HG02943 (cell line): ENCODE measurements around the gene TRIM17.

Experiments
- ATAC-seq: cut with Tn5 transposase; IDR thresholded peaks from one replicate; pipeline ENCODE4 v1.9.1; 2021; ENCODE audit warnings: mild to moderate bottlenecking, low read depth, moderate library complexity; ENCODE audit not compliant: unreplicated experiment

Gene TRIM17, protein sequence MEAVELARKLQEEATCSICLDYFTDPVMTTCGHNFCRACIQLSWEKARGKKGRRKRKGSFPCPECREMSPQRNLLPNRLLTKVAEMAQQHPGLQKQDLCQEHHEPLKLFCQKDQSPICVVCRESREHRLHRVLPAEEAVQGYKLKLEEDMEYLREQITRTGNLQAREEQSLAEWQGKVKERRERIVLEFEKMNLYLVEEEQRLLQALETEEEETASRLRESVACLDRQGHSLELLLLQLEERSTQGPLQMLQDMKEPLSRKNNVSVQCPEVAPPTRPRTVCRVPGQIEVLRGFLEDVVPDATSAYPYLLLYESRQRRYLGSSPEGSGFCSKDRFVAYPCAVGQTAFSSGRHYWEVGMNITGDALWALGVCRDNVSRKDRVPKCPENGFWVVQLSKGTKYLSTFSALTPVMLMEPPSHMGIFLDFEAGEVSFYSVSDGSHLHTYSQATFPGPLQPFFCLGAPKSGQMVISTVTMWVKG

DNA sequence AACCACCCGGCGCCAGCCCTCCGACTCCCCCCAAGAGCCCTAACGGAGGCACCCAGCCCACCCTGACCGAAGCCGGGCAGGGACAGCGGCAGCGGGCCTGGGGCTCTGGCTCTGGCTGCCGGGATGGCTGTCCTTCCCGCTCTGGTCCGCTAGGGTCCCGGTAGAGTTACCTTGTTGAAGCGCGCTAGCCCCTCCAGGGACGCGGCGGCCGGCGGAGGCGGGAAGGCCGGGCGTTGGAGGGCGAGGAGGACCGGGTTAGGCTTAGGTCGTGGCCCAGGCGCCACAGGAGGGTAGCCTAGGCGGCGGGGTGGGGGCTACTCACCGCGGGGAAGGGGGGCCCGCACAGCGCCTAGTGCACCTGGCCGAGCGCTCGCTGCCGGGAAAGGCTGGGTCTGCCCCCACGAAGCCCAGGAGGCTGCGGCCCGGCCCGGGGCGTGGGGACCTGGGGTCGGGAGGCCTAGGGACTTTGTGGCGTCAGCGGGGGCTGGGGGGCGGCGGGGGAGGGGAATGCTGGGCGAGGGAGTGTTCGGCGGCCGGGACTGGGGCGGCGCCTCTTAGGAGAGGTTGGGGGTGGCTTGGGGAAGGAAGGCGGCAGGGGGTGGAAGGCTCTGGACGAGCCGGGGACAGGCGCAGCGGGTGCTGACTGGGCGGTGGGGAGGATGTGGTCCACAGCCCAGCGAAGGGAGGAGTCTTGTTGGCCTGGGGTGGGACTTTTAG is at the start of gene TRIM17:
Gene TRIM17, minus strand, starts transcription at position 645 of the 717 bp plus-strand sequence. CDS start 1,789 bp downstream, outside the sequence.
- no peak for ATAC-seq

DNA sequence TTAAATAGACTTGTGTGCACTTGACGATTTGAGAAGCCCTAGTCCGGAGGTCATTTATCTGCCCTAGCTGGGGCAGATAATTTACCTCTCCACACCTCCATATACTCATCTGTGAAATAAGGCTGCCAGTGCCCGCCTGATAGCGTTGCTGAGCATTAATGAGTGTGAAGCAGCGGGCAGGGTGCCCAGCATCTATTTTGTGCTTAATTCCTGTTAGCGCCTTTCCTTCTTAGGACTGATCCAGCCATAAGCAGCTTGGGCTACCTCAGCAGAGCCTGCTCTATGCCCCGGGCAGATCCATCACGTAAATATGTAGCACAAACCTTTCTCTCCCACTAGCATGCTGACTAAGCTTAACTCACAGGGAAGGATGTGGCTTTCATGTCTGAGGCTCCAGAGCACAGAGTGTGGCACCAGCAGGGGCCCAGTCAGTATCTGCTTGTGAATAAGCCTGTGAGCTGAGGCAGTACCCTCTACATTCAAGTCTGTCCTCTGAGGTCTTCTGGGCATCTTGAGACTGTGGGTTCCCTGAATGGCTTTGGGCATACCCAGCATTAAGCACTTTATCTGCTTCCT is 49.0 kb upstream of the TRIM17 start:
- ATAC-seq: no peak

DNA sequence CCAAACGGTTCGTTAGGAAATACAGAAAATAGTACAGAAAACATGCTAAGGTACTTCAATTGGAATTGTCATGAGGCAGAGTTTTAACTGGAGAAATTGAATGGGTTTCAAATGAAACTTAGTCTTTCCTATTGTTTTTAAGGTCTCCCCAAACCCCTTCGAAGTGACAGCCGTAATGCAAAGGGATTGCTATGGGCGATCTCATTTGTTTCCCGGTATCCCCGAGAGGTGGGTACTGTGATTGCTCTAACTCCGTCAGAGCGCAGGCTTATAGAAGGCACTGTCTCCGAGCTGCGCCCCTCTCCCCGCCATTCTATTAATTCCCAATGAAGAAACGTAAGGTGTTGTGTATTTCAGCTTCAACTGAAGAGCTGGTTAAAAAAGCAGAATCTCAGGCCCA is 48.5 kb upstream of the TRIM17 start:
- no peak for ATAC-seq

DNA sequence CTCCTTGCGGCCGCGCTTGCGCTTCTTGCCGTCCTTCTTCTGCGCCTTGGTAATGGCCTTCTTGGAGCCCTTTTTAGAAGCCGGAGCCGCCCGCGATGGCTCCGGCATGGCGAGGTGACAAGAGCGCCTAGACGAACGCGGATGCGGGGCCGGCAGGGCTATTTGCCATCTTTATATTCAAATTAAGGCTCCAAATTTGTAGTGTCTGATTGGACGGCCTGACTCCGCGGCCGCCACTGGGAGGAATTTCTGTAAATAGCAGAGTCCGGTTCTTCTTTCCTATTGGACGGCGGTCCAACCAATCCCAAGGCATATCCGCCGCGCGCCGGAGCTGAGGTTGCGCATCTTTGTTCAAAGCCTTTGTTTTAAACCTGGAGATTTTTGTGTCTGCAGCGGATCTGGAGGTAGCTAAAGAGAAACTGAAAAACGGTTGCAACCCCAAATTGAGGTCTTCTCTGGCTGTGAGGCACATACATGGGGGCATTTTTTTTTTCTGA is 47.9 kb upstream of the TRIM17 start:
- ATAC-seq: peak; percentile 86

DNA sequence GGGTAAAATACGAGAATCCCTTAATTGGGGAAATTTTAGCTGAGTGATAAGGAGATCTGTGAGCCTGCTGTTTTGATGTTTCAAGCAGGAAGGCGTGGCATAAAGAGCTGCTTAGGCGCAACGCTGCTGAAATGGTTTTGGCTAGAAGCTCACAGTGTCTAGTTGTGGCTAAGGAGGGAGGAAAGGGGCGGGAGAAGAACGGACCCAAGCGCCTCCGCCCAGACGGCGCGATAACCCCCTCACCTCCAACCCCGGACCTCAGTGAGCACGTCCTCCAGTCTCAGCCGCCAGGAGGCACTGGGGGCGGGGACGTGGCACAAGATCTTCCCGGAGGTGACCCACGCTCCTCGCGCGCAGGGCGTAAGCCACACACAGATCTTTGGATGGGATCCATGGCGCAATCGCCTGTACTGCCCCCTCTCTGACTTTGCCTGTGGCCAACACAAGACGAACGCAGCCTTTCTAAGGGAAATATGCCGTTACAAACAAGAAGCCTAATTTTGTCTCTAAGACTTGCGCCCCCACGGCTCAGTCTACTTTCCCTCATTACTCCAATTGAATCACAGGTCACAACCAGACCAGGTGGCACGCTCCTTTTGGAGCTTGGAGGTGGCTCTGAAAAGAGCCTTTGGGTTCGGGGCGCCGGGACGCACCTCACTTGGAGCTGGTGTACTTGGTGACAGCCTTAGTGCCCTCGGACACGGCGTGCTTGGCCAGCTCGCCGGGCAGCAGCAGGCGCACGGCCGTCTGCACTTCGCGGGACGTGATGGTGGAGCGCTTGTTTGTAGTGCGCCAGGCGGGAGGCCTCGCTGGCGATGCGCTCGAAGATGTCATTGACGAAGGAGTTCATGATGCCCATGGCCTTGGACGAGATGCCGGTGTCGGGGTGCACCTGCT is 47.1 kb upstream of the TRIM17 start:
- ATAC-seq: no peak

DNA sequence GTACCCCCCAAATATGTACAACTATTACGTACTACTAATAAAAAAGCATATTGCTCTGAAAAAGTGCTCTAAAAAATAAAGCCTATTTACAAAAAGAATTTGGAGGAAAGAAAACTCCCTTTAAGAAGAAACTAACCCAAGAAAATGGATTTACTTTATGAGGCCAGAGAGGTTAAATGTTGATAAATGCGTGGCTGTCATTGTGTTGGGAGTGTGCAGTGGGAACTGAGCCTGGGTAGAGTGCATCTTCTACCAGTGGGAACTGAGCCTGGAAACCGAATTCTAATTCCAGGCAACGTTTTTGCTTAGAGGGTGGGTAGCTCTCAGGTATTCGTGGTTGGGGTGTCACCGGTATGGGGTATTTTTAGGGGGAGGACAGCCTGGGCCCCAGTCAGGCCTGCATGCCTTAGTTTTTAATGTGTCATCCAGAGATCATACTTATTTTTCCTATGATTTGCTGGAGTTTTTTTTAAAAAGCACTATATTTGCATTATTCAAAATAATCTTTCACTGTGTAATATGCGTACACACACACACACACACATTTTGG is 46.4 kb upstream of the TRIM17 start:
- no peak for ATAC-seq

DNA sequence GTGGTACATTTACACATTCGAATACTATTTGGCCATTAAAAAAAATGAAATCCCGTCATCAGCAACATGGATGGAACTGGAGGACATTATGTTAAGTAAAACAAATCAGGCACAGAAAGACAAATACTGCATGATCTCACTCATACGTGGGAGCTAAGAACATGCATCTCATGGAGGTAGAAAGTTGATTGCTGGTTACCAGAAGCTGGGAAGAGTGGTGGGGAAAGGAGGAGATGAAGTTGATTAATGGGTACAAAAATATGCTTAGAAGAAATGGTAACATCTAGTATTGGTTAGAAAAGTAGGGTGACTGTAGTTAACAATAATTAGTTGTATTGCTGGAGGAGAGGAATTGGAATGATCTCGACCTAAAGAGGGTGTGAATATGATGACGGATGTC is 45.9 kb upstream of the TRIM17 start:
- ATAC-seq: no peak

DNA sequence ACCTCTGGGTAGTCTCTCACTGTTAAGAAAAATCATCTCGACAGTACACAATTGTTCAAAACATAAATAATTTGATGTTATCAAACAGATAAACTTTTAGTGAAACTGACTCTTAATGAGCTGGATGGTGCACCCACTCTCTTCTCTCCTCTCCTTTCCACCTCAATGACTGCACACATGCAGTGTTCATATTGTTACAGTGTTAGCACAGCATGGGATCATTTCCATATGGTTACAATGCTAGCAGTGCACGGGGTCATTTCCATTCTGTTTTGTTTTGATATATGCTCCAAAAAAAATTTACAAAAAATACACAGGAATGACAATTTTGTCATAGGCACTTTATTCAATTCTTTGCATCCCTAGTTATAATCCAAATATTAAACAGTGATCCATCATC is 44.2 kb upstream of the TRIM17 start:
- ATAC-seq: no peak

DNA sequence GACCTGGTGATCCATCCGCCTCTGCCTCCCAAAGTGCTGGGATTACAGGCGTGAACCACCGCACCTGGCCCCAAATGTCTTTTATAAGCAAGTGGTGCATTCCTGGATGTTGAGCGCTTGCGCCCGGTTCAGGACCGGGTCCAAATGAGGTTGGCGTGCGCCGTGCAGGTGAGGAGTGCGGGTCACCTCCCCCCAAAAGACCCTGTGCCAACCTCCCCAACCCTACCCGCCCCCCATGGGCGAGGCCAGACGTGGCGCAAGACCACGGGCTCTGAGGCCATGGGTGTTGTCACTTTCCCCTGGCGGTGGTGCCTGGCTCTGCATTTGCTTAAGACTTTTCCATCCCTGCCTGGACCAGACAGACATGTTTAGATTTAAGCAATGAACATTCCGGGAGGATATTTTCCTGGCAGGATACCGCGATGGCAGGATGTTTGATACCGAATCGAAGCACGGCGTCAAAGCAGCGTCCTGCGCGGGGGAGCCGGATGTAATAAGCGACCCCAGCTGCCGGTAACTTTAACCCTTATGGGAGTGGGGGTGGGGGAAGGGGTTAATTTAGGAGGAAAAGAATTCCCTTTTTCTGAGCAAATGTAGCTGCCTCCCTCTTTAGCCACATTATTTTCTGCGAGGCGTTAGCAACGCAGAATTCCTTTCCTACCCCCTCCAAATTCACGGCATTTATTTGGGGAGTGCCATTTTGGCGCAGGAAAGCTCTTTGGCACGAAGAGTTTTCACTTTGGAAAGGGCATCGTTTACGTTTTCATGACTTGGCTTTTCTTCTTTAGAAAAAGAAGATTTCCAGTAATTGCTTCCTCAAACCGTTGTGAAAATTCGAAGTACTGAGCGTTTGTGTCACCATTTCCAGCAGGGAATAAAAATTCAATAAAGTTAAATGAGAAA is 42.7 kb upstream of the TRIM17 start:
- ATAC-seq: no peak

DNA sequence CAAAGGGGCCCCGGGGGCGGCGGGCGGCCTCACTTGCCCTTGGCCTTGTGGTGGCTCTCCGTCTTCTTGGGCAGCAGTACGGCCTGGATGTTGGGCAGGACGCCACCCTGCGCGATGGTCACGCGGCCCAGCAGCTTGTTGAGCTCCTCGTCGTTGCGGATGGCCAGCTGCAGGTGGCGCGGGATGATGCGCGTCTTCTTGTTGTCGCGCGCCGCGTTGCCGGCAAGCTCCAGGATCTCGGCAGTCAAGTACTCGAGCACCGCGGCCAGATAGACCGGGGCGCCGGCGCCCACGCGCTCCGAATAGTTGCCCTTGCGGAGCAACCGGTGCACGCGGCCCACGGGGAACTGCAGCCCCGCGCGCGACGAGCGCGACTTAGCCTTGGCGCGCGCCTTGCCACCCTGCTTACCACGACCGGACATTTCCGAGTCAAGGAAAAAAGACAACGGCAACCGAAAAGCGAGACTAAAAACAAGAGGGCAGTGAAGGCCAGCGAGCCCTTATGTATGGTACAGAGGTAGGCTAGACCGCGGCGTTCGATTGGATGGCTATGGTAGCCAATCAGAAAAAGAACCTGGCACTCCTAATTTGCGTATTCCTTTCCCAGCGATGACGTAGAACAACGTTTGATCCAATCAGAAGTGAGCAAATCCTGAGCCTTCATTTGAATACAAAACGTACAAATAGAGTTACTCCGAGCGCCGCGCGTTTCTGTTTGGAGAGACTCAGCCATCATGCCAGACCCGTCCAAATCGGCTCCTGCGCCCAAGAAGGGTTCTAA is 40.9 kb upstream of the TRIM17 start:
- ATAC-seq: peak; percentile 87

DNA sequence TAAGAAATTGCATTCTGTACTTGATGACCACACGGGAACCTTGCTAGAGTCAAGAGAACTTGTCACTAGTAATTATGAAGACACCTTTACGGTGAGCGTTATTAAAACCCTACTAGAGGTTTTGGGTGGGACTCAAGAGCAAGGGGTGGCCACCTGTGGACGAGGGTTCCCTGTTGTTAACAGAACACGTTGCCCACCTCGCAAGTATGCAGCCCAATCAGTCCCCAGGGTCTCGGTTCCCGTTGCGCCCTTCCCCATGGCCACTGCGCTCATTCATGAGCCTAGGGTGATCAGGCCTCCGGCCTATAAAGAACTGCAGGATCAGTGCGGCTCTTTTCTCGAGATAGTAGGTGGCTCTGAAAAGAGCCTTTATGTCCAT is 40.3 kb upstream of the TRIM17 start:
- peak; percentile 10 for ATAC-seq

DNA sequence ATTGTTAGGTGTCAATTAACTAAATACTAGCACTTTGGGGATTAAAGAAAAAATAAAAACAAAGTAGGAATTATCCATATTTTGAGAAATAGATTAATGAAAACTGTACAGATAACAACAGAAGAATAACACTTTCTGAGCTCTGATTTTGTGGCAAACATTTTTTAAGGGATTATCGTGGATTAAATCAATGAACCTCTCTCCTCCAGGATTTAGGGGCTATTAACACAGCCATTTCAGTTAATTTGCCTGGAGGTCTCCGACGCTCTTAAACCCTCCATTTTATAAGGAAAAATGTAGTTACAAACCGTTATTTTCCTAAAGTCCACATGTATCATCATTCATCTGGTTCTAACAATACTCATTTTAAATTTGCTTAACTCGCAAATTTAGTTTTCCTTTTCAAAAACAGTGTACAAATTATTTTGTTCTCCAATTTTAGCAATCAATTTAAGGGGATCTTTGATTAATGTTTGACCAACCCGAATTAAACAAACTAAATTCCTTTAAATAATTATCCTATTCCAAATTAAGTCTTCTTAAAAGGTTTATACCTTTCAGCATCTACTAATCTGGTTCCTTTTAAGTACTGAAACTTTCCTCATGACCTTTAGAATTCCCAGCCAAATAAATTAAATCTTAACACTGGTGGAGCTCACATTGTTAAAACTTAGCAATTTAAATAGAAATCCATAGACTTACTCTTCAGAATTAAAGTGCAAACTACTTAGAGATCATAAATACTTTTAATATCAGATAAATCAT is 39.8 kb upstream of the TRIM17 start:
- ATAC-seq: no peak

DNA sequence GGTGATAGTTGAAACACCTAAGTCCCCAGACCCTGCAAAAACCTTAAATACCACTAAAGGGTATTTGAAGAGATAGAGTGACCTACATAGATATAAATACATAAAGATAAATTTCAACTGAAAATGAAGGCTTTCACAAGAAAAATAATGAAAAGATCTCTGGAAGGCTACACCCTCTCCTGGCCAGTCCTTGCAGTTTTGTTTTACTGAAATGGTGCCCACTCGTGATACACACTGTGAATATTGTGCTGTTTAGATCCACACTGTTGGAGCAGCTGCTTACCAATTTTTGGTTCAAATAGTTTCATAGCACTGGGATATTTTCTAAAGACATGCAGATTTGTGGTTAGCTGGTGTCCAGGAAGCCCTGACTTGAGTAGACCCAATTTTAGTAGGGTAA is 39.1 kb upstream of the TRIM17 start:
- ATAC-seq: no peak

DNA sequence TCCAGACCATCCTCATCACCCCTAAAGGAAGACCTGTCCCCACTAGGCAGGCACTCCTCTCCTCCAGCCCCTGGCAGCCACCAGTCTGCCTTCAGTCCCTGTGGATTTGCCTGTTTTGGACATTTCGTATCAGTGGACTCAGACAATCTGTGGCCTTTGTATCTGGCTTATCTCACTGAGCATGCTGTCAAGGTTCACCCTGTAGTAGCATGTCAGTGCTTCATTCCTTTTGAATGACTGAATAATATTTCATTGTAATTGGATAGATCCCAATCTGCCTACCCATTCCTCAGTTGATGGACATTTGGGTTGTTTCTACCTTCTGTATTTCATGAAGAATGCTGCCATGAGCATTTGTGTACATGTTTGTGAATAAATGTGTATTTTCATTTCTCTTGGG is 37.6 kb upstream of the TRIM17 start:
- ATAC-seq: no peak

DNA sequence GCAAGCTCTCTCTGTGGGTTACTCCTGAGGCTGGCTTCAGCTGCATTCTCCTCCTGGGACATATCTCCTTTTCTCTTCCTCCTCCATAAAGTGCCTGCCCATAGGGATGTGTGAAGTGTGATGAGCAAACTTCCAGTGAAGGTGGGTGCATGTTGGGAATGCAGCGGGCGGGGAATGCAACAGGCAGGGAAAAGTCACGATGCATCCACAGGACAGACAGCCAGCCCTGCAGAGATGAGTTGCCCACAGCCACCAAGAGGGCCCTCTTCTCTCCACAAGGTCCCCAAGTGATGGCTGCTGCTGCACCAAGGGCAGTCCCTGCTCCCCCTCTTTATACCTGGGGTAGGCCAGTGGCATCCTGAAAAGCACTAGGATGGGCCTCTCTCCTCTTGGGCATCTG is 37.0 kb upstream of the TRIM17 start:
- ATAC-seq: no peak

DNA sequence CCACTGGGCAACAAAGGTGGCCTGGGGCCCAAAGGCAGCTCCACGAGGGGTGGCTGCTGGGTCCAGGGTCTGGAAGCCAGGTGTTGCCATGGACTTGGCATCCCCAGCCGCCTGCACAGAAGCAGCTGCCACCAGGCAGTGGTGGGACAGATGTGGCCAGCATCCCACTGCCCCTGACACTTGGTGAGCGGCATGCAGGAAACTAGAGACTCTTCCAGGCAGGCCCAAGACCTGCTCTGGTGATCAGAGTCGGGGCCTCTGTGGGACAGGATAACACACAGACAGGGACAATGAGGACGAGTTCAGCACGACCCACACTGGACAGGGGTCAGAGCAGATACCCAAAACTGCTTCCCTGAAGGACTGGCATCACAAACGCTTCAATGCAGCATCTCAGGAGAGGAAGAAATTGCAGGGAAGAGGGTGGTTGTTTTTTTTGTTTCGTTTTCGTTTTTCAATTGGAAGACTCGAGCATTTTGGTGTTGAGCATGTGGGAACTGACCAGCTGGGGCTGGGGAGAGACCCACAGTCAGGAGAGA is 36.4 kb upstream of the TRIM17 start:
- ATAC-seq: no peak
